GM21390 (cell line): Measurements from ENCODE around the gene ZNF578.
A peak's percentile ranks its signal among the peaks of the same experiment; 100 is the strongest.
"Not testable (repeated sequence)": the region's sequence is repeated elsewhere in the genome, so short reads cannot be mapped to it uniquely, and the experiment has no call there.

ENCODE experiments used
- ATAC-seq: cut with Tn5 transposase; IDR thresholded peaks from one replicate; pipeline ENCODE4 v1.9.1; 2021; ENCODE audit not compliant: unreplicated experiment

ZNF578 gene

GRCh38 chr19:52507266-52507665 is 53.9 kb downstream of the ZNF578 start:
- no peak for ATAC-seq

- ATAC-seq: no peak
Measured at GRCh38 chr19:52516191-52516590, 62.8 kb downstream of the ZNF578 start.

GRCh38 chr19:52518646-52519045 is 65.3 kb downstream of the ZNF578 start:
- ATAC-seq: no peak

- not testable (repeated sequence) for ATAC-seq
Measured at GRCh38 chr19:52519175-52519574, 65.8 kb downstream of the ZNF578 start.

- no peak for ATAC-seq
Measured at GRCh38 chr19:52520013-52520412, 66.7 kb downstream of the ZNF578 start.

- ATAC-seq: no peak
Measured at GRCh38 chr19:52522551-52522950, 69.2 kb downstream of the ZNF578 start.

GRCh38 chr19:52524086-52524485 is 70.7 kb downstream of the ZNF578 start:
- no peak for ATAC-seq

GRCh38 chr19:52527134-52527955 is 74.0 kb downstream of the ZNF578 start, which contains the start of gene ZNF808:
ZNF808 (plus strand) TSS chr19:52527668; CDS start chr19:52543285, 15,617 bp downstream.
- ATAC-seq: peak; percentile 84

GRCh38 chr19:52527956-52528351 is 74.6 kb downstream of the ZNF578 start:
- ATAC-seq: no peak

GRCh38 chr19:52532480-52532879 is 79.1 kb downstream of the ZNF578 start:
- no peak for ATAC-seq

- ATAC-seq: no peak
Measured at GRCh38 chr19:52533901-52534300, 80.5 kb downstream of the ZNF578 start.

GRCh38 chr19:52535385-52535770 is 82.0 kb downstream of the ZNF578 start:
- ATAC-seq: peak; percentile 6

GRCh38 chr19:52535771-52536447 is 82.6 kb downstream of the ZNF578 start:
- peak; percentile 87 for ATAC-seq

GRCh38 chr19:52536448-52536800 is 83.1 kb downstream of the ZNF578 start:
- peak; percentile 11 for ATAC-seq

- not testable (repeated sequence) for ATAC-seq
Measured at GRCh38 chr19:52538815-52539214, 85.5 kb downstream of the ZNF578 start.

- ATAC-seq: not testable (repeated sequence)
Measured at GRCh38 chr19:52541176-52541575, 87.8 kb downstream of the ZNF578 start.

- no peak for ATAC-seq
Measured at GRCh38 chr19:52541608-52542007, 88.3 kb downstream of the ZNF578 start.

GRCh38 chr19:52542541-52542940 is 89.2 kb downstream of the ZNF578 start:
- not testable (repeated sequence) for ATAC-seq

GRCh38 chr19:52542984-52543664 is 89.8 kb downstream of the ZNF578 start:
- no peak for ATAC-seq

GRCh38 chr19:52554216-52554971 is 101.0 kb downstream of the ZNF578 start:
- ATAC-seq: no peak
